ENCODE results near the gene BZW2.

DNA sequence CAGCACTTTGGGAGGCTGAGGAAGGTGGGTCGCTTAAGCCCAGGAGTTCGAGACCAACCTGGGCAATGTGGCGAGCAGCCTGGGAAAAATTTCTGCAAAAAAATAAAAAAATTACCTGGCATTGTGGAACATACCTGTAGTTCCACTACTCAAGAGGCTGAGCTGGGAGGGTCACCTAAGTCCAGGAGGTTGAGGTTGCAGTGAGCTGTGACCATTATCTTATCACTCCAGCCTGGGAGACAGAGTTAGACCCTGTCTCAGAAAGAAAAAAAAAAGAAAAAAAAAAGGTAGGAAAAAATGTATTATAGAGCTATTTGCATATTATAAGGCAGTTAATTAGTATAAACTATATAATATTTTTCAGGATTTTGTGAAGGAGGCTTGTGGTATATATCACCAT lies 96.6 kb downstream of the BZW2 start:
- TF ChIP-seq EZH2 (IDR thresholded peaks at IDR 0.05), result no peak
- TF ChIP-seq POLR2AphosphoS5 (IDR thresholded peaks at IDR 0.05; ENCODE audit: borderline replicate concordance, low read depth, low read length), result no peak

All from SK-N-MC (cell line).